Measurements from ENCODE around the gene RNASEL. TPM values are rescaled to one million over a fixed set of nuclear protein-coding genes. Genes with fewer than 3 reads are reported as not detected.

The RNASEL gene
- total RNA-seq, 1 experiment from 2014 or later: 1.2 TPM

DNA sequence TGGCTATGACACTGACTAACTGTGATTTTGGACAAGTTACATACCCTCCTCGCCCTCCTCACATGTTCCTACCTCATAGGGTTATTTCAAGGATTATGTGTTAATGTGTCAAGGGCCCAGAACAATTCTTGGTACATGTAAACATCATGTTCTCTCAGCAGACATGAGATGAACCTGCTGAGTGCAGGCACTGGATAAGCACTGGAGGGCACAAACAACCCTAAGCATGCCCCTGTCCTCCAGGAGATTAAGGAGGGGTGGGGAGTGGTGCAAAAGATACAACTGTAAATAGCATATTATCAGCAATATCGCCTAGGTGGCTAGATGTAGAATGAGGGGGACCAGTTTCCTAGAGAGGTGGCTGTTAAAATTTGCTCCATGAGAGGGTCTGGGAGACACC lies 32.9 kb upstream of the RNASEL start:
- Histone ChIP-seq H3K4me1 (ENCODE audit: control insufficient read depth, insufficient read depth, low read length) (no peaks in the 10 kb centered on the region), H3K9me3 (ENCODE audit: control insufficient read depth, insufficient read depth, low read depth, low read length) (no peaks in the 10 kb centered on the region), H3K36me3 (ENCODE audit: control insufficient read depth, insufficient read depth, low read length) (no peaks in the 10 kb centered on the region), H3K4me3 (ENCODE audit: low read depth in 2 of 2, low read length in 2 of 2) (no peak overlapping the region), H3K27me3 (ENCODE audit: control insufficient read depth, insufficient read depth, low read length) (peaks cover 10% of the 10 kb centered on the region), H3K27ac (ENCODE audit: low read length) (no peak overlapping the region)
- ATAC-seq (no peak), DNase-seq (ENCODE audit: low read depth, low spot score) (no peak)
- no peak for TF ChIP-seq POLR2AphosphoS5 (IDR thresholded peaks at IDR 0.05; ENCODE audit: low read depth, low read length)
- TF ChIP-seq, protein P1, sequence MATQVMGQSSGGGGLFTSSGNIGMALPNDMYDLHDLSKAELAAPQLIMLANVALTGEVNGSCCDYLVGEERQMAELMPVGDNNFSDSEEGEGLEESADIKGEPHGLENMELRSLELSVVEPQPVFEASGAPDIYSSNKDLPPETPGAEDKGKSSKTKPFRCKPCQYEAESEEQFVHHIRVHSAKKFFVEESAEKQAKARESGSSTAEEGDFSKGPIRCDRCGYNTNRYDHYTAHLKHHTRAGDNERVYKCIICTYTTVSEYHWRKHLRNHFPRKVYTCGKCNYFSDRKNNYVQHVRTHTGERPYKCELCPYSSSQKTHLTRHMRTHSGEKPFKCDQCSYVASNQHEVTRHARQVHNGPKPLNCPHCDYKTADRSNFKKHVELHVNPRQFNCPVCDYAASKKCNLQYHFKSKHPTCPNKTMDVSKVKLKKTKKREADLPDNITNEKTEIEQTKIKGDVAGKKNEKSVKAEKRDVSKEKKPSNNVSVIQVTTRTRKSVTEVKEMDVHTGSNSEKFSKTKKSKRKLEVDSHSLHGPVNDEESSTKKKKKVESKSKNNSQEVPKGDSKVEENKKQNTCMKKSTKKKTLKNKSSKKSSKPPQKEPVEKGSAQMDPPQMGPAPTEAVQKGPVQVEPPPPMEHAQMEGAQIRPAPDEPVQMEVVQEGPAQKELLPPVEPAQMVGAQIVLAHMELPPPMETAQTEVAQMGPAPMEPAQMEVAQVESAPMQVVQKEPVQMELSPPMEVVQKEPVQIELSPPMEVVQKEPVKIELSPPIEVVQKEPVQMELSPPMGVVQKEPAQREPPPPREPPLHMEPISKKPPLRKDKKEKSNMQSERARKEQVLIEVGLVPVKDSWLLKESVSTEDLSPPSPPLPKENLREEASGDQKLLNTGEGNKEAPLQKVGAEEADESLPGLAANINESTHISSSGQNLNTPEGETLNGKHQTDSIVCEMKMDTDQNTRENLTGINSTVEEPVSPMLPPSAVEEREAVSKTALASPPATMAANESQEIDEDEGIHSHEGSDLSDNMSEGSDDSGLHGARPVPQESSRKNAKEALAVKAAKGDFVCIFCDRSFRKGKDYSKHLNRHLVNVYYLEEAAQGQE (IDR thresholded peaks at IDR 0.05; ENCODE audit: insufficient read depth in 1 of 2, low read depth in 2 of 2, low read length in 1 of 2): no peak
- TF ChIP-seq, protein P2, sequence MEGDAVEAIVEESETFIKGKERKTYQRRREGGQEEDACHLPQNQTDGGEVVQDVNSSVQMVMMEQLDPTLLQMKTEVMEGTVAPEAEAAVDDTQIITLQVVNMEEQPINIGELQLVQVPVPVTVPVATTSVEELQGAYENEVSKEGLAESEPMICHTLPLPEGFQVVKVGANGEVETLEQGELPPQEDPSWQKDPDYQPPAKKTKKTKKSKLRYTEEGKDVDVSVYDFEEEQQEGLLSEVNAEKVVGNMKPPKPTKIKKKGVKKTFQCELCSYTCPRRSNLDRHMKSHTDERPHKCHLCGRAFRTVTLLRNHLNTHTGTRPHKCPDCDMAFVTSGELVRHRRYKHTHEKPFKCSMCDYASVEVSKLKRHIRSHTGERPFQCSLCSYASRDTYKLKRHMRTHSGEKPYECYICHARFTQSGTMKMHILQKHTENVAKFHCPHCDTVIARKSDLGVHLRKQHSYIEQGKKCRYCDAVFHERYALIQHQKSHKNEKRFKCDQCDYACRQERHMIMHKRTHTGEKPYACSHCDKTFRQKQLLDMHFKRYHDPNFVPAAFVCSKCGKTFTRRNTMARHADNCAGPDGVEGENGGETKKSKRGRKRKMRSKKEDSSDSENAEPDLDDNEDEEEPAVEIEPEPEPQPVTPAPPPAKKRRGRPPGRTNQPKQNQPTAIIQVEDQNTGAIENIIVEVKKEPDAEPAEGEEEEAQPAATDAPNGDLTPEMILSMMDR (IDR thresholded peaks at IDR 0.05): no peak
- TF ChIP-seq SIN3A (IDR thresholded peaks at IDR 0.05; ENCODE audit: borderline replicate concordance, insufficient read depth, low read depth, low read length): no peak
- TF ChIP-seq TCF7L2 (IDR thresholded peaks at IDR 0.05; ENCODE audit: low read depth, low read length): no peak
- in situ Hi-C loops (cut with HindIII; ENCODE audit: low pct_unique_long_range_greater_than_20kb, low sequenced_read_pairs) (no loop called here), intact Hi-C loops (cut with micrococcal nuclease; ENCODE audit: unreplicated experiment) (no loop called here)
- no TSS peak for BruUV-seq (replicated peaks)
- POLR2A ChIA-PET: no interaction called here
- CTCF ChIA-PET: no interaction called here

DNA sequence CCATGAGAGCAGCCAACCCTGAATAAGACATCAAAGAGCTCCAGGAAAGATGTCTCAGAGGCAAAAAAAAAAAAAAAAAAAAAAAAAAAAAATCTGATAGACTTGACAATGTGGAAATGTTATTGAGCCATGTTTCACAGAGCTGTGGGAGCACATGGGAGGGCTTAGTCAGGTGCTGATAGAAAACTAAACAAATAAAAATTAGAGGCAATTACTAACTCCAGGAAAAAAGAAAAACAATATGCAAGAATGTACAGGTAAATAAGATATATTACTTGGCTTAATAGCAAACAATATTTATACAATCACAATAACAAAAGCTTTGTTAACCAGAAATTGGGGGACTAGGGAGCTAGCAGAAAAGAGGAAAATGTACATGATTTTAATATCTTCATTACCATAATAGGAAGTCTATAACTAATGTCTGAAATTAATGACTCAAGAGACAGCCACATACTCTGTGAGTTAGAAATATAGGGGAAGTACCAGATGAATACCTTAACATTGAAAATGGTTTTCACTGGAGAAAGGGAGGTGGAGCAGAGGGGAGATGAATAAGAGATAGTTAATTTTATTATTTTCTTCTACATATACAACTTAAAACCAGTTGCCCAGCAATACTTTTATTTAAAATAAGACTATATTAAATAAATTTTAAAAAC lies 32.0 kb upstream of the RNASEL start:
- Histone ChIP-seq H3K27ac (ENCODE audit: low read length) (no peak overlapping the region), H3K27me3 (ENCODE audit: control insufficient read depth, insufficient read depth, low read length) (peaks cover 10% of the 10 kb centered on the region), H3K36me3 (ENCODE audit: control insufficient read depth, insufficient read depth, low read length) (no peaks in the 10 kb centered on the region), H3K9me3 (ENCODE audit: control insufficient read depth, insufficient read depth, low read depth, low read length) (no peaks in the 10 kb centered on the region), H3K4me3 (ENCODE audit: low read depth in 2 of 2, low read length in 2 of 2) (no peak overlapping the region), H3K4me1 (ENCODE audit: control insufficient read depth, insufficient read depth, low read length) (no peaks in the 10 kb centered on the region)
- in situ Hi-C loops (cut with HindIII; ENCODE audit: low pct_unique_long_range_greater_than_20kb, low sequenced_read_pairs) (no loop called here), intact Hi-C loops (cut with micrococcal nuclease; ENCODE audit: unreplicated experiment) (no loop called here)
- ChIA-PET POLR2A (no interaction called here), CTCF (no interaction called here)
- ATAC-seq (no peak), DNase-seq (ENCODE audit: low read depth, low spot score) (no peak)
- TF ChIP-seq SIN3A (IDR thresholded peaks at IDR 0.05; ENCODE audit: borderline replicate concordance, insufficient read depth, low read depth, low read length): no peak
- TF ChIP-seq, protein P1 (IDR thresholded peaks at IDR 0.05; ENCODE audit: insufficient read depth in 1 of 2, low read depth in 2 of 2, low read length in 1 of 2): no peak
- TF ChIP-seq TCF7L2 (IDR thresholded peaks at IDR 0.05; ENCODE audit: low read depth, low read length): no peak
- TF ChIP-seq POLR2AphosphoS5 (IDR thresholded peaks at IDR 0.05; ENCODE audit: low read depth, low read length): no peak
- TF ChIP-seq, protein P2 (IDR thresholded peaks at IDR 0.05): no peak
- no TSS peak for BruUV-seq (replicated peaks)

All from Panc1 (cell line).